Posterior vena cava (tissue), 2 donors: Measurements from ENCODE around the gene CELSR1. TPM values are rescaled to one million over a fixed set of nuclear protein-coding genes. Genes with fewer than 3 reads are reported as not detected.

Source experiments
- DNase-seq: peaks from one replicate; pipeline ENCODE4 v3.0.0-alpha.2; 2020; ENCODE audit warnings: low spot score
- intact Hi-C, 2 donors: fragments of 100-400 bp; cut with DNase I; formaldehyde crosslinking; loops; one replicate each; pipeline versions ENCODE4 v1.14.1 to v1.14.2; 2022 to 2023
- total RNA-seq, 2 donors: library from RNA; stranded (reverse); fragmentation: NEBNext Ultra II Directional; extraction: Animal tissue kit (Norgen Biotek cat#: 25700); gene quantifications; one replicate each; pipeline ENCODE4 v1.2.1, GENCODE V29; 2021
- donor health status: DM: yes; HTN: yes; CAD: no.
- donor health status: DM: yes; HTN: yes; CAD: no.

CELSR1 gene
- total RNA-seq, 2 donors from 2014 or later = 2.6 to 2.8 TPM

GRCh38 chr22:46454504-46455269 lies 82.7 kb downstream of the CELSR1 start:
- intact Hi-C loops = no loop called here
- no peak for DNase-seq

DNA sequence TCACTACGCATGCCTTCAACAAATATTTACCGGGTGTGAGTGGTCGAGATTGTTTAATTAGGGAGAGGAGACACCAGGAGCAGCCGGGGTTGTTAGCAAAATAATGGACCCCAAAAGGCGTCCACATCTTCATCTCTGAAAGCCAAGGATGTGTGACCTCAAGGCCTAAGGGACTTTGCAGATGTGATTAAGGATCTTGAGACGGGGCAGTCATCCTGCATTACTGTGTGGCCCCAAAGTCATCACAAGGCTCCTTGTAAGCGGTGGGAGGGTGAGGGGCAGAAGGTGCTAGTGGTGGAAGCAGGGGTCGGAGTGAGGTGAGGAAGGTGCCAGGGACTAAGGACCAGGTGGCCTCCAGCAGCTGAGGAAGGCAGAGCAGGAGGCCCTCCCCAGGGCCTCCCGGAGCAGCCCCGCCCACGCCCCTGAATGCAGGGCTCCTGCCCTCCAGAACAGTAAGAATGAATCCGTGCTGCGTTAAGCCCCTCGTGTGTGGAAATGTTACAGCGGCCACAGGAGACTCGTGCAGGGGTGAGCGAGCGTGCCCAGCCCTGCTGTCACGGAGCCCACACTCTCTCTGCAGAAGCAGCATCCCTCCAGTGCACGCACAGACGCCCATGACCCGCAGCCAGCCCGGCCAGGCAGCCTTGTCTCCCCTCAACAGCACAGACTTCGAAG lies 83.5 kb downstream of the CELSR1 start:
- intact Hi-C loops = no loop called here
- DNase-seq = no peak

DNA sequence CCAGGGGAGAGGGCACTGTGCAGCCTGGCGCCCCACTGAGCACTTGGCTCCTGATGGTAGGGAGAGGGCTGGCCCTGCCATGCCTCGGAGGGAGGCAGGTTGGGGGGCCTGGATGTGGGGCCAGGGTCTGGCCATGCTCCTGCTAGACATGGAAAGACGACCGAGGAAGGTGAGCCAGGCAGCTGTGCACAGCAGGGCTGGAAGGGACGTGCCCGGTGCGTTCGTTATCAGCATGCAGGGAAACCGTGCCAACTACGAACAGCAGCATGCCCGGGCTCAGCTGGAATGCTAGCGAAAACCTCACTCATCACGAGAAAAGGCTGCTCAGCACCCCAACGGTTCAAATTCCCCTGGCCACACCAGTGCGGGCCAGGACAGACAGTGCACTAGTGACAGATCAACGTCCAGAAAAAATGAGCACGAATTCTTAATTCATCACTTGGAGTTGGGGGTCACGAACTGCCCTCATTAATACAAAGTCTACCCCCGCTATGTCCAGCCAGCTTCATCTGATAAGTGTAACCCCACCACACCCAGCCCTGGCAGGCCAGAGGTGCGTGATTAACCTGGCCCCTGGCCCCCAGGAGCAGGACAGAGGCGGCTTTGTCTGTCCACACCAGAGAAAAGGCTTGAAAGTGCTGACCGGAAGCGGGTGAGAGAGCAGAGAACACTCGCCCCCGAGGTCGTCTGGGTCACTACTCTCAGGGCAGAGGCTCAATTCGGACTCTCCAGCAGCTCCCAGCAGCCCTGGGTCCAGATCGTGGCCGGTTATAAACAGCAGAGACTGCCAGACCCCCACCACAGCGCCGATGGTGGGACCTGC lies 84.2 kb downstream of the CELSR1 start:
- no peak for DNase-seq
- intact Hi-C loops = no loop called here

- DNase-seq = no peak
- intact Hi-C loops = no loop called here
Observed at GRCh38 chr22:46452195-46453005, 85.0 kb downstream of the CELSR1 start.

- no peak for DNase-seq
- intact Hi-C loops = no loop called here
Observed at GRCh38 chr22:46451741-46452140, 85.7 kb downstream of the CELSR1 start.

DNA sequence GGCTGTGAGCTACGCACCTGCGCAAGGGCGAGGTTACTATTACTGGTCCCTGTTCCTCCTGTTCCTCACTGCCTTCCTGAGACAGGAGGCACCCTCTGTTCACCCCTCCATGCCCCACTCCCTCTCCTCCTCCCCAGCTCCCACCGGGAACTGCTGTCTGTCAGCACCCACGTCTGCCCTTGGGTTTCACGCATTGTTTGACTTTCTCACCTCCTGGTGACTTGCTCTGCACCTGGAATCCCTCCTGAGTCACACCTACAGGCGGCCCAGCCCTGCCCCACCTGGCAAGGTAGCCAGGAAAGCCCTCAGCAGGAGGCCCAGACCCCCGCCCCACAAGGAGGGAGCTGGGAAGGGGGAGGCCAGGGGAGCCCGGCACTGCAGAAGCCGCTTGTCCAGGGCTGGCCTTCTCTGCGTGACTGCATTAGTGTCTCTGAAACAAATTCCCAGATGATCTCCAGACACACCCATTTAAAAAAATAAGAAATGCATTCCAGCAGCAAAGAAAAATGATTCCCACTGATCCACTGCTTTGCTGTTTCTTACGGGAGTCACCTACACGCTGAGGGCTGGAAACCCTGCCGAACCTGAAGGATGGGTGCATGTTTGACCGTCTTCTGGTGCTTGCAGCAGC lies 86.4 kb downstream of the CELSR1 start:
- intact Hi-C loops = no loop called here
- no peak for DNase-seq

GRCh38 chr22:46449974-46450745 lies 87.3 kb downstream of the CELSR1 start:
- no peak for DNase-seq
- intact Hi-C loops = no loop called here

DNA sequence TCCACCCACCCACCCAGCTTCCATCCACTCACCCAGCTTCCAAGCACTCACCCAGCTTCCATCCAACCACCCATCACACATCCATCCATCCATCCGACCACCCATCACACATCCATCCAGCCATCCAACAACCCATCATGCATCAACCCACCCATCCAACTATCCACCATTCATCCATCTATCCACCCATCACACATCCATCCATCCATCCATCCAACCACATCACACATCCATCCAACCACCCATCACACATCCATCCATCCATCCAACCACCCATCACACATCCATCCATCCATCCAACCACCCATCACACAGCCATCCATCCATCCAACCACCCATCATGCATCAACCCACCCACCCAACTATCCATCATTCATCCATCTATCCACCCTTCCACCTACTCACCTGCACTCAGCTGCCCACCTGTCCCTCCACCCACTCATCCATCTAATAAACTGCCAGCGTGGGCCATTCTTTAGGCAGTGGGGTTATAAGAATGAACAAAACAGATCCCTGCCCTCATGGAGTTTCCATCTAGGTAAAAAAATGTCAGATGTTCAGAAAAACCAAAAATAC lies 88.2 kb downstream of the CELSR1 start:
- DNase-seq = no peak
- intact Hi-C loops = no loop called here

GRCh38 chr22:46448333-46448732 lies 89.1 kb downstream of the CELSR1 start:
- no peak for DNase-seq
- intact Hi-C loops = no loop called here

GRCh38 chr22:46447906-46448305 lies 89.5 kb downstream of the CELSR1 start:
- no peak for DNase-seq
- intact Hi-C loops = no loop called here

GRCh38 chr22:46446799-46447198 lies 90.6 kb downstream of the CELSR1 start:
- intact Hi-C loops = no loop called here
- no peak for DNase-seq

- intact Hi-C loops = no loop called here
- no peak for DNase-seq
Observed at GRCh38 chr22:46445771-46446420, 91.5 kb downstream of the CELSR1 start.

GRCh38 chr22:46444390-46444854 lies 93.0 kb downstream of the CELSR1 start:
- intact Hi-C loops = no loop called here
- no peak for DNase-seq

DNA sequence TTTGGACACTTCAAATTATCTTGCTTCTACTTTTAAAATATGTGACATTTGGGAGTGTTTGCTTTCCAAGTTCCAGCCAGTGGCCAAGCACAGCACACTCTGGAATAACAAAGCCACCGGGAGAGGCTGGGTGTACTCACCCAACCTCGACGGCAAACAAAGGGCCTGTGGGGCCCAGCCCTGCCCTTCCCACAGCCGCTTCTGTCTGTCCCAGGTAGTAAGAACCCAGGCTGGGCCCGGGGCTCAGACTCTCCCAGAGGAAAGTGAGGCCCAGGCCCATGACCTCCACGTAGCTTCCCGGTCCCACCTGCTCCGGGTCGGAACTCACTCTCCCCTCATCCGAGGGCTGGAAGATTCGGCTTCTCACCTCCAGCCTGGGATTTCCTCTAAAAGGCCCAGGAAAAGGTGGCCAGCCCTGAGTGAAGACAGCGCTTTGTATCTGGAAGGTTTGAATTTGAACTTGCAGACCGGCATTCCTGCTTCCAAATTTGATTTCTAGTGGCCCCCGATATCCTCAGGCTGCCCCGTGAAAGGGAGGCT lies 93.5 kb downstream of the CELSR1 start:
- no peak for DNase-seq
- intact Hi-C loops = no loop called here

DNA sequence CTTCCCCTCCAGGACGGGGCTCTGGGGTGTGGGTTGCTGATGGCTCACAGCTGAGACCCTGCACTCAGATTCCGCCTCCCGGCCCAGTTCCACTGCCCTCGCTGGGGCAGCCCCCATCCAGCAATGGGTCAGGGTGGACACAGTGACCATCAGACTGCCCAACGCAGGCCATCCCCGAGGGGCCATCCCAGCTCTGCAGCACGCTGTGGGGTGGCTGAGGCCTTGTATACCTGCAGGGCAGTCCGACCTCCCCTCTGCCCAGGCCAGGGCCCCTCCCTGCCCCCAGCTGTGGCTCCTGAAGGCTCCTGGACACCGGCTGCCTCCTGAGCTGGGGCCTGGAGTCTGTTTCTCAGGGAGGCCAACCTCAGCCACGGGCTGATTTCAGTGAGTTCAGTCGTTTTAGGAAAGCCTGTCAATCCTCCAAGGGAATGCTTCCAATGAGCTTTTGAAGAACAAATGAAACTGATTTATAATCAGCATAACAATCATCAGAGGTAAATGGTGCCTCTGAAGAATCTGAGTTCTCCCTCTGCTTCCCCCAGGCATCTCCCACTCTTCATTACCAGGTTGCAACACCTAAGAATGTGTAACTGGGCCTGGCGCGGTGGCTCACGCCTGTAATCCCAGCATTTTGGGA lies 95.1 kb downstream of the CELSR1 start:
- DNase-seq = no peak
- intact Hi-C loops = no loop called here
